Lower leg skin (tissue), 3 donors: ENCODE results near the gene MTMR11.

Experiments used
- CTCF ChIP-seq, 3 donors: fragments of 450-650 bp; IDR thresholded peaks; one replicate each; pipeline ENCODE4 v1.5.1; 2016; ENCODE audit warnings: antibody characterized with exemption in 3 of 3, mild to moderate bottlenecking in 3 of 3, moderate library complexity in 2 of 3
- POLR2A ChIP-seq, 2 donors: fragments of 450-650 bp; IDR thresholded peaks; one replicate each; pipeline ENCODE4 v1.6.1; 2016 to 2017; ENCODE audit warnings: antibody characterized with exemption in 2 of 2, mild to moderate bottlenecking in 1 of 2, moderate library complexity in 1 of 2

GRCh38 chr1:149887456-149888246, 49.0 kb downstream of the MTMR11 start:
- TF ChIP-seq POLR2A (IDR thresholded peaks at IDR 0.05) (peak in 1 of 2 donors; percentile 90), CTCF (IDR thresholded peaks at IDR 0.05) (no peak)
